ENCODE results near the gene SPRY2.

Gene SPRY2

DNA sequence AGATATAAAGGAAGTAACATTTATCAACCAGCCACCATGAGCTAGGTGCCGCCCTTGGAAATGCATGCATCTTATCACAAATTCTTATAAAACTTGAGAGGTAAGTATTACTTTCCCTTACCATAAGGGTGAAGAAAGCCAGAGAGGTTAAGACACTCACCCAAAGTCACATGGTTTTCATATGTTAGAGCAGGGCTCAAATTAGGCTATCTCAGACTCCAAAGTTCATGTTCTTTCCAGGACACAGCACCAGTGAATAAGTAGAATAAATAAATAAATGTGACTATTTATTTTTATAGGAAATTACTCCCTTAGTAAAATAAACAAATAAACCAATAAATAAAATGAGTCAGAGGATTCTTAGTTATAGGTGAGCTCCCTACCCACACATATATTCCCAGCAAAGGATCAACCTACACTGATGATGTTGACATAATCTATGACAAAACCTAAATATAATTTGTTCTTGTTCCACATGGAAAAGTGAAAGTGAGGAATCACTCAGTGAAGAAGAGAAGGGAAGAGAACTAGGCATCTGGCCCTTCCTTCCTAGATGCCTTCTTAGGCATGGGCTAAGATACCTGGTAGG lies 27.2 kb downstream of the SPRY2 start:
- no peak for DNase-seq (ENCODE audit: low read depth)

DNA sequence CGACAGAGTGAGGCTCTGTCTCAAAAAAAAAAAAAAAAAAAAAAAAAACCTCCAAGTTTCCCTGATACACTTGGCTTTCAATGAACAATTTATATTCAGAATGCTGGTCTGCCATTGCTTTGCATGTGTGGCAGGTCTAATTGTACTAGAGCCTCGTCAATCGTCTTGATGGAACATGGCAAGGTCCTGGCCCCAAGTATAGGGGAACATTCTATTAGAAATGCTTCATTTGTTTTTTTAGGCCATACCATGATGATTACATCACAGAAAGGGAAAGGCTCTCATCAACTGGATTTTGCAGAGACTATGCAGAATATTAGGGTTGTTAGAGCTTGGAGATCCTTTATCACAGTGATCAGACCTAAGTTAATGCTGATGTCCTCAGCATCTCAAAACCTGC lies 28.0 kb downstream of the SPRY2 start:
- no peak for DNase-seq (ENCODE audit: low read depth)

DNA sequence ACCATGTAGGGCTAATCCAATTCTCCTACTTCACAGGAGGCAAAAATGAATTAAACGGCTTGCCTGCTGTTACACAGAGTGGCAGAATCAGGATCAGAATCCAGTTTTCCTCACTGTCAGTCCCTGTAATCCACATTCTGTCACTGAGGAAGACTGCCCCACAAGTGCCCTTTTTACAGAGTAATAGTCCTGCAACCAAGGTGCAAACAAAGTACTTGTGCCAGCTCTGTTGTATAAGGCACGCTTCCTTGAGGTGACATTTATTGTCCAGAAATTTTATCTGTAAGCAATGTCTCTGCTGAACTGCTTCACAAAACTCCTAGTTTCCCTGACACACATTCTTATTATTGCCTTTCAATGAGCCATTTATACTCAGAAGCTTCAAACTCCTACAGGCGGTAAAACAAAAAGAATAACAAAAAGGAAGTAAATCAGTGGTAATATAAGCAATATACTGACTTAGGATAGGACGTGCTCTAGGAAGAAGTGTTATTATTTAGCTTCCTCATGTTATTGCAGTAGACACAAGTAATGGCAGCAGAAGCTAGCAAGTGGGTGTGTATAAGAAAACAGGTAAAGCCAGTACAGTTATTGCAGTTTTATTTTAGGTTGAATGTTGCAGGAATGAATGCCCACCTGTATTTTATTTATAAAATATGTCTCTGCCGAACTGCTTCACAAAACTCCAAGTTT lies 28.8 kb downstream of the SPRY2 start:
- no peak for DNase-seq (ENCODE audit: low read depth)

DNA sequence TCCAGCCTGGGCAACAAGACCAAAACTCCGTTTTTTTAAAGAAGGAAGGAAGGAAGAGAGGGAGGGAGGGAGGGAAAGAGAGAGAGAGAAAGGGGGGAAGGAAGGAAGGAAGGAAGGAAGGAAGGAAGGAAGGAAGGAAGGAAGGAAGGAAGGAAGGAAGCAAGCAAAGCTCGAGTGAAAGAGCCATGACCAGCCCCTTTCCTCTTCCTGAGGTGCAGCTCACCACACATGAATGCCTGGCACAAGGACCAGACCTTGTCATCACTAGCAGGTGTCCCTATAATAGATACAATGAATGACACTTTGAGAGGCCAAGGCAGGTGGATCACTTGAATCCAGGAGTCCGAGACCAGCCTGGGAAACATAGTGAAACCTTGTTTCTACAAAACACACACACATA lies 31.0 kb downstream of the SPRY2 start:
- DNase-seq (ENCODE audit: low read depth) = no peak

DNA sequence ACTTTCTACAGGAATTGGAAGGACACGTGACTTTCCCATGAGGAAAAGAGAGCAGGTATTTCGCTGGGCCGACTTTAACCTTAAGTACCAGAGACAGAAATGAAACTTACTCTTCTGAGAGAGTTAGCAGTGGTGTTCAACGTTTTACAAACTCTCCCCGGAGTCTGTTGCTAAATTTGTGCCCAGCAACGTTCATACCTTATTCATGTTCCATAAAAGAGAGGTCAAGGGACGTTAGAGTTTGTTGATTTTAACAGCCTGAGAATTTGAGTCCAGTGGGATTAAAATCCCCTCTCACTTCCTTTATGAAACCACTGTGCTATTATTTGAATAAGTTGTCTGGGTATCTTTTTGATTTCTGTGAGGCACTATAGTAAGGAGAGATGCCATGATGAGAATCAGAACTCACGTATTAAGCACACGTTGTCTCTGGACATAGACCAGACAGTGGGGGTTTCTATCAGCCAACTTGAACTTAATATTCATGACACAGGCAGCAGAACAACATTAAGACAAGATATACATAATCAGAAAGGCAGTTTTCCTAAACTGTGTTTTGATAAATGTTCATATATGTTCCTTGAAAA lies 33.4 kb downstream of the SPRY2 start:
- no peak for DNase-seq (ENCODE audit: low read depth)

DNA sequence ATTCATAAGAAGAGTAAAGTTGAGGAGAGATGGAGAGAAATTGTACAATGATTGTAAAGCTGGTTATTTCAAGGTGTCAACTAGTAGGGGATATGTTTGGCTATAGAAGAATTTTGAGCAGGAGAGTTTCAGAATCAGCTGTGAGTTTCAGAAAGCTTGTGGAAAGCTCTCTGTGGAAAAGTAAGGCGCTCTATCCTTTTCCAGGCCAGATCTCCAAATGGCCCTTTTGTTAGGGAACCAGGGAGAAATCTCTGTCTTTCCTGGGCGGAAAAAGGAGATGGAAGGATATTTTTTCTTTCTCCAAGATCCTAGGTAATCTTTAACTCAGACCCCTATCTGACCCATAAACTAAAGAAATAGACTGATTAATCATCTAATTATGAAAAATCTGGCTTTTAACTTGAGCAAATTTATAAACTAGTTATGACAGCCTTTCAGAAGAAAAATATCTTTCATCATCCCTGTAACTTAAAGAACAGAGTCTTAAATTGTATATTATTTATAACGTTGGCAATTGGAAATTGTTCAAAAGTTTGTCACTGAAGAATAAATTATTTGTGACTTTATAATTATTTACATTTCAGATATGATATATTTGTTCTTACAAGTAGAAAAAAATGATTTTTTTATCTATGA lies 34.5 kb downstream of the SPRY2 start:
- no peak for DNase-seq (ENCODE audit: low read depth)

DNA sequence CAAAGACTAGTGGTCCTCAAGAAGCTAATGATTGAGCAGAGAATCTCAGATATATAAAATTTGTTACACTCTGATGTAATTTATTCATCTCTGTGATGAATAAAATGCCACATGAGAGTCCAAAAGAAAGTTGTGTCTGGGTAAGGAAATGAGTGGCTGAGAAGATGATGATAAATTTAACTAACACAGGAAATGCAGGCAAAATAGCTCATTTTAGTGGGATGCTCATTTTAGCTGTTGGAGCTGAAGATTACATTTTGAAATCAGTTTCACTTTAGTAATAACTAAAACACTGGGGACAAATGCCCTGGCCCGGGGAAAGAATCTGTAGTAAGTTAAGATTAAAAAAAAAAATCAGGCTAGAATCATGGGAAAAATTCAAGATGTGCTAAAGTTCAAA lies 35.2 kb downstream of the SPRY2 start:
- no peak for DNase-seq (ENCODE audit: low read depth)

DNA sequence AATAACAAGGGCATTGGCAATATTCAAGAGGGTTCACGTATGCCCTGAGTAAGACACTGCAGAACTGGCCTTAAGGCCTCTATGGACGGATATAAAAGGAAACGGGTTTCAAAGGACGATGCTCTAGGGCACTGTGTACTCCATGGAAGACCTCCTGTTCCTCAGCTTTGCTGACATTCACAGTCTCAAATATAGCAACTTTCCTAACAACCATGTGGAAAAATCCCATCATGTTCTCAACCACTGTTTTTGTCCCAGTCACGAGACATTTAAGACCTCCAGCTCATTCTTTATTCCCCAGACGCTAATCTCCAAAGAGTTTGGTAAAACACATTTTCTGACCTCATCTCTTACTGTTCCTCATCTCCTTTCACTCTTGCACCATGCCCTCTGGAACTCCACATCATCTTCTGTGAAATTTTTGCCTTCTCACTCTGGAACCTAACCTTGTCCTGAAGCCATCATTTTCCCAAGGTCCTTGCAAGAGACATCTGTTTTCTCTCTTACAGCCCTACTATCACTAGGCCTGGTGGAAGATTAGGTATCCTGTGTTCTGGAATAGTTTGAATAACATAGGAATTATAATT lies 37.6 kb downstream of the SPRY2 start:
- DNase-seq (ENCODE audit: low read depth) = no peak

DNA sequence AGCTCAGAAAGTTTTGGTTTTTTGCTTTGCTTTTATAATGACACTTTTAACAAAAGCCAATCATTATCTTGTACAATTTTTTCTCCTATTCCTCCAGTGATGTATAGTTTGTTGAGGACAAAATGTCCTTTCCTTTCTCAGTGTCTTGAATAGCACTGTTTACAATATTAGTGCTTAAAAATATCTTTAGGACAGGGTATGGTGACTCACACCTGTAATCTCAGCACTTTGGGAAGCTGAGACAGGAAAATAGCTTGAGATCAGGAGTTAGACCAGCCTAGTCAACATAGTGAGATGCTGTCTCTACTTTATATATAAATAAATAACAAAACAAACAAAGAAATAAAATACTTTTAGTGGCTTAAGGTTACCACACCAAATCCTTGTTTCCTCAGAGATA lies 41.9 kb downstream of the SPRY2 start:
- DNase-seq (ENCODE audit: low read depth) = no peak

DNA sequence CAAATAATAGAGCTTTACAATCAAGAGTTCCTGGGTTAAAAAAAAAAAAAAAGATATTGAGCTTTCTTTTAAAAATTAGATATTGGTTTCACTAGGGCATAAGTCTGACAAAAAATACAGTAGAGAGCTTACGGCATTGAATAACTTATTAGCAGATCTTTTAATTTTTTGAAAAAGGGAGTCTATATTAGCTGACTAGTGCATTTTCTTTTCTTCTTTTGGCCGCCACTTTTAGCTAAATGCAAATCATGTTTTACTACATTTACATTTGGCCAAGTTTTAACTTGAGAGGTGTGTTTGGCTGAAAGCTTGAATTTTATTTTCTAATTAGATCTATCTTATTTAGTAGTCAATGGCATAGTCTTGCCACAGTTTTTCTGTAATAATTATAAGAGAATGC lies 43.4 kb downstream of the SPRY2 start:
- no peak for DNase-seq (ENCODE audit: low read depth)

DNA sequence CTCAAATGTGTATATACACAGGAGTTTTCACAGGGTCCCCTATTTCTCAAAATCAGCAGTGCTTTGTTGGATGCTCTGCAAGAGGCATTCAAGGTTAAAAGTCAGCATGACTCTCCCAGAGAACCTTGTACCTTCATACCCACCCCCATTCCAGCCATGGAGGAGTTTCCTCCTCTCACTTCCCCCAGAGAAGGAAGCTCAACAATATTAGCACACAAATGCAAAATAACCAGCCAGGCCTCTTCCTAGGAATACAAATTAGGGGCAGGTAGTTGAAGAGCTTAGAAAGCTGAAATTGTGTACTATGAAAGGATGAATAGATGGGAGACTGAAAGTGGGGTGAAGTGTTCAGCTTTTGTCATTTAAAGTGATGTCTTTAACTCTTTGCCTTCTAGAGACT lies 43.8 kb downstream of the SPRY2 start:
- DNase-seq (ENCODE audit: low read depth) = no peak

DNA sequence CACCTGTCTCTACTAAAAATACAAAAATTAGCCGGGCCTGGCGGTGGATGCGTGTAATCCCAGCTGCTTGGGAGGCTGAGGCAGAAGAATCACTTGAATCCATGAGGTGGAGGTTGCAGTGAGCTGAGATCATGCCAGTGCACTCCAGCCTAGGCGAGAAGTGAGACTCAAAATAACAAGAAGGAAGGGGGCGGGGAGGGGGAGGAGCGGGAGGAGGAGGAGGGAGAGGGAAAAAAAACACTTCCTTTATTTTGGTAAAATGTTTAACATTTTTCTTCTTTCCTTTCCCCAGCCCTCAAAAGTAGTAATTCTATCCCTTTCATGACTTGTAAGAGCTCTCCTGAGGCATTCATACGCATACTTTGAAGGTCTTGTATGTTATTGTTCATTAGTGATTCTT lies 44.3 kb downstream of the SPRY2 start:
- DNase-seq (ENCODE audit: low read depth) = no peak

DNA sequence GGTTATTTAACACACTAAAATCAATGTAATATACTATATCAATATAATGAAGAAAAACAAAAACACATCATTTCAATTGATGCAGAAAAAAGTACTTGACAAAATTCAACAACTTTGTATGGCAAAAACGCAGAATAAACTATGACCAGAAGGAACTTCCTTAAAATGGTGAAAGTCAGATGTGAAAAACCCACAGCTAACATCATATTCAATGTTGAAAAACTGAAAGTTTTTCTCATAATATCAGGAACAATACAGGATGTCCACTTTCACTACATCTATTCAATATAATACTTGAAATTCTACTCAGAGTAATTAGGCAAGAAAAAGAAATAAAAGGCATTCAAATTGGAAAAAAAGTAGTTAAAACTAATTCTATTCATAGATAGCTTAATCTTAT lies 50.3 kb downstream of the SPRY2 start:
- no peak for DNase-seq (ENCODE audit: low read depth)

All from activated T-cell treated with anti-CD3 and anti-CD28 coated beads for 24 hours (primary cell).